H1 (cell line): ENCODE measurements around the gene MID2. TPM values are rescaled to one million over a fixed set of nuclear protein-coding genes. Genes with fewer than 3 reads are reported as not detected.

Source experiments
- CTCF ChIA-PET: fragments of 300-600 bp; sonication (Branson Sonifier 250); formaldehyde crosslinking; loops from one replicate; lab custom pipeline; 2021; ENCODE audit not compliant: partially characterized antibody; lab: Charles Lee
- POLR2A ChIA-PET: fragments of 300-600 bp; sonication (Branson Sonifier 250); formaldehyde crosslinking; loops from one replicate; lab custom pipeline; 2021; ENCODE audit warnings: inconsistent platforms; ENCODE audit not compliant: partially characterized antibody; lab: Charles Lee
- DNase-seq, 2 experiments: peaks; one replicate each; pipeline versions ENCODE4 v3.0.0 to v3.0.0-alpha.2; 2010 to 2022; ENCODE audit warnings: low spot score in 2 of 2, low read depth in 1 of 2, mixed read lengths in 1 of 2
- FAIRE-seq: peaks from 2 replicates; lab custom pipeline; 2011; peaks lifted over from hg19 to GRCh38; lab: Jason Lieb, UNC
- H2AFZ ChIP-seq: 2 replicates; pipeline ENCODE4 v1.8.1; 2012; ENCODE audit warnings: low read length, inconsistent platforms
- H2AK5ac ChIP-seq: 2 replicates; pipeline ENCODE4 v1.6.1; 2013; ENCODE audit warnings: low read depth, low read length
- H2BK120ac ChIP-seq: replicated peaks from 2 replicates; pipeline ENCODE3; 2013; ENCODE audit warnings: low read depth, low read length, inconsistent platforms
- H2BK12ac ChIP-seq: 2 replicates; pipeline ENCODE4 v1.6.1; 2013; ENCODE audit warnings: low read depth, low read length
- H2BK15ac ChIP-seq: 2 replicates; pipeline ENCODE4 v1.6.1; 2013; ENCODE audit warnings: low read length
- H2BK20ac ChIP-seq: 2 replicates; pipeline ENCODE4 v1.6.1; 2013; ENCODE audit warnings: low read length
- H2BK5ac ChIP-seq: 2 replicates; pipeline ENCODE4 v1.6.1; 2013; ENCODE audit warnings: low read depth, low read length
- H3K14ac ChIP-seq: 2 replicates; pipeline ENCODE4 v1.6.1; 2013; ENCODE audit warnings: inconsistent platforms; ENCODE audit not compliant: insufficient read length
- H3K18ac ChIP-seq: 2 replicates; pipeline ENCODE4 v1.6.1; 2013; ENCODE audit warnings: low read length; ENCODE audit errors: extremely low read depth
- H3K23ac ChIP-seq: 2 replicates; pipeline ENCODE4 v1.6.1; 2013; ENCODE audit warnings: inconsistent platforms; ENCODE audit not compliant: insufficient read length
- H3K23me2 ChIP-seq: 2 replicates; pipeline ENCODE4 v1.6.1; 2013; ENCODE audit warnings: low read depth, low read length
- H3K27ac ChIP-seq: 2 replicates; pipeline ENCODE4 v1.6.1; 2011; ENCODE audit warnings: low read depth, low read length, inconsistent platforms
- H3K27me3 ChIP-seq, 4 experiments: replicated peaks in 1 of 4; 1 replicate in 1 of 4; 2 replicates in 3 of 4; pipeline versions ENCODE4 v1.6.1 to v1.8.1; 2011 to 2013; ENCODE audit warnings: low read length in 3 of 4, mild to moderate bottlenecking in 3 of 4, inconsistent platforms in 2 of 4, mixed read lengths in 2 of 4, moderate library complexity in 1 of 4; ENCODE audit not compliant: control insufficient read depth in 3 of 4, insufficient read depth in 3 of 4; ENCODE audit errors: extremely low read depth in 1 of 4
- H3K36me3 ChIP-seq, 4 experiments: 2 replicates each; pipeline versions ENCODE4 v1.6.1 to v1.8.1; 2011 to 2013; ENCODE audit warnings: mild to moderate bottlenecking in 4 of 4, low read length in 3 of 4, moderate library complexity in 2 of 4, control low read depth in 1 of 4, inconsistent platforms in 1 of 4; ENCODE audit not compliant: insufficient read depth in 4 of 4, control insufficient read depth in 2 of 4
- H3K4ac ChIP-seq: replicated peaks from 2 replicates; pipeline ENCODE3; 2013; ENCODE audit warnings: low read length, low read depth, mixed read lengths, inconsistent platforms; ENCODE audit not compliant: insufficient read length
- H3K4me1 ChIP-seq, 4 experiments: replicated peaks in 1 of 4; 1 replicate in 1 of 4; 2 replicates in 3 of 4; pipeline versions ENCODE4 v1.6.1 to v1.8.1; 2011 to 2013; ENCODE audit warnings: low read length in 3 of 4, inconsistent platforms in 2 of 4, mixed read lengths in 1 of 4; ENCODE audit not compliant: insufficient read depth in 4 of 4, control insufficient read depth in 3 of 4
- H3K4me2 ChIP-seq, 2 experiments: 2 replicates each; pipeline versions ENCODE4 v1.6.1 to v1.8.1; 2011 to 2013; ENCODE audit warnings: low read depth in 2 of 2, low read length in 2 of 2, control low read depth in 1 of 2, inconsistent platforms in 1 of 2, mild to moderate bottlenecking in 1 of 2; ENCODE audit not compliant: insufficient read depth in 1 of 2
- H3K4me3 ChIP-seq, 4 experiments: fragments of 200-600, 300-600 bp in 1 of 4; sonication (generic), shearing (Covaris generic), sonication (Bioruptor Twin) in 1 of 4; 2 replicates each; pipeline versions ENCODE4 v1.5.1 to v1.8.1; 2011 to 2016; ENCODE audit warnings: low read length in 4 of 4, low read depth in 3 of 4, control low read depth in 2 of 4, inconsistent platforms in 2 of 4, mild to moderate bottlenecking in 2 of 4, mixed read lengths in 1 of 4, moderate library complexity in 1 of 4; ENCODE audit not compliant: insufficient read depth in 2 of 4; ENCODE audit errors: extremely low read depth in 1 of 4
- H3K56ac ChIP-seq: replicated peaks from 2 replicates; pipeline ENCODE3; 2013; ENCODE audit warnings: low read depth, mild to moderate bottlenecking, mixed read lengths, low read length, inconsistent platforms; ENCODE audit not compliant: insufficient read length
- H3K79me1 ChIP-seq: 2 replicates; pipeline ENCODE4 v1.6.1; 2013; ENCODE audit warnings: low read depth, low read length, control low read depth
- H3K79me2 ChIP-seq, 2 experiments: 2 replicates each; pipeline versions ENCODE4 v1.6.1 to v1.8.1; 2012 to 2013; ENCODE audit warnings: low read length in 2 of 2, mild to moderate bottlenecking in 2 of 2, inconsistent platforms in 1 of 2; ENCODE audit not compliant: insufficient read depth in 2 of 2, control insufficient read depth in 1 of 2
- H3K9ac ChIP-seq, 4 experiments: replicated peaks in 1 of 4; 1 replicate in 1 of 4; 2 replicates in 3 of 4; pipeline versions ENCODE4 v1.6.1 to v1.8.1; 2011 to 2013; ENCODE audit warnings: low read depth in 3 of 4, low read length in 3 of 4, control low read depth in 2 of 4, mild to moderate bottlenecking in 2 of 4, moderate library complexity in 2 of 4, inconsistent platforms in 1 of 4; ENCODE audit errors: extremely low read depth in 1 of 4
- H3K9me3 ChIP-seq, 2 experiments: 2 replicates each; pipeline versions ENCODE4 v1.6.1 to v1.8.1; 2012 to 2013; ENCODE audit warnings: mild to moderate bottlenecking in 2 of 2, moderate library complexity in 2 of 2, control low read depth in 1 of 2, inconsistent platforms in 1 of 2, low read depth in 1 of 2, low read length in 1 of 2, mixed read lengths in 1 of 2; ENCODE audit not compliant: insufficient read depth in 2 of 2
- H4K20me1 ChIP-seq, 2 experiments: replicated peaks in 1 of 2; 2 replicates each; pipeline versions ENCODE3 to v1.8.1; 2011 to 2013; ENCODE audit warnings: inconsistent platforms in 2 of 2, low read length in 2 of 2, mild to moderate bottlenecking in 1 of 2; ENCODE audit not compliant: insufficient read depth in 2 of 2, control insufficient read depth in 1 of 2
- H4K5ac ChIP-seq: 2 replicates; pipeline ENCODE4 v1.6.1; 2013; ENCODE audit warnings: low read length, low read depth, mixed read lengths, inconsistent platforms; ENCODE audit not compliant: insufficient read length
- H4K8ac ChIP-seq: 2 replicates; pipeline ENCODE4 v1.8.0; 2013; ENCODE audit warnings: mild to moderate bottlenecking, moderate library complexity, low read length, inconsistent platforms; ENCODE audit not compliant: insufficient read depth; ENCODE audit errors: extremely low read depth
- H4K91ac ChIP-seq: replicated peaks from 2 replicates; pipeline ENCODE3; 2013; ENCODE audit warnings: low read length, mixed read lengths, inconsistent platforms; ENCODE audit not compliant: insufficient read length
- ATF2 ChIP-seq: IDR thresholded peaks from 2 replicates; pipeline ENCODE4 v1.6.1; 2012; ENCODE audit warnings: low read length, inconsistent platforms
- WGBS, 2 experiments: shearing (Covaris generic) in 1 of 2; methylation state at CpG; one replicate each; pipeline versions ENCODE4 v1.1.6 to v1.1.7; 2013 to 2015; ENCODE audit warnings: low lambda C conversion rate in 2 of 2, mixed read lengths in 2 of 2, inconsistent platforms in 1 of 2, low coverage in 1 of 2, missing lambda C conversion rate in 1 of 2; ENCODE audit not compliant: insufficient replicate concordance in 2 of 2, insufficient coverage in 1 of 2, insufficient read length in 1 of 2; ENCODE audit errors: extremely low coverage in 1 of 2, missing lambda C conversion rate in 1 of 2; 5-methylcytosine and 5-hydroxymethylcytosine counted together
- polyA plus RNA-seq, 7 experiments: library from polyadenylated mRNA; depleted of rRNA in 3 of 7; stranded (reverse) in 5 of 7; unstranded in 2 of 7; fragments of >200 nt in 5 of 7; fragments of 200-250 nt in 2 of 7; gene quantifications; 1 replicate in 5 of 7; 2 replicates in 1 of 7; 4 replicates in 1 of 7; pipeline versions ENCODE4 v1.2.1 to v1.2.3, GENCODE V29; 2011 to 2013; ENCODE audit warnings: missing spikeins in 2 of 7, mixed read lengths in 2 of 7
- total RNA-seq: library from RNA; stranded (reverse); fragmentation: NEBNext Ultra II Directional; extraction: Animal tissue kit (Norgen Biotek cat#: 25700); gene quantifications from 2 replicates; pipeline ENCODE4 v1.2.1, GENCODE V29; 2021
- TF ChIP-seq, protein P1 (sequence below), 3 experiments: IDR thresholded peaks; 1 replicate in 2 of 3; 2 replicates in 1 of 3; pipeline versions ENCODE4 v1.5.1 to v1.6.1; 2011; ENCODE audit warnings: low read length in 3 of 3, mild to moderate bottlenecking in 3 of 3, inconsistent platforms in 2 of 3, low read depth in 1 of 3, moderate library complexity in 1 of 3; ENCODE audit not compliant: insufficient read depth in 1 of 3; ENCODE audit errors: control extremely low read depth in 1 of 3

MID2 gene
- total and polyA plus RNA-seq, 2 of the 8 experiments (the other 6 are each of a cell fraction or from before 2014, with no cell fraction given) = 0.98 to 1.7 TPM

DNA sequence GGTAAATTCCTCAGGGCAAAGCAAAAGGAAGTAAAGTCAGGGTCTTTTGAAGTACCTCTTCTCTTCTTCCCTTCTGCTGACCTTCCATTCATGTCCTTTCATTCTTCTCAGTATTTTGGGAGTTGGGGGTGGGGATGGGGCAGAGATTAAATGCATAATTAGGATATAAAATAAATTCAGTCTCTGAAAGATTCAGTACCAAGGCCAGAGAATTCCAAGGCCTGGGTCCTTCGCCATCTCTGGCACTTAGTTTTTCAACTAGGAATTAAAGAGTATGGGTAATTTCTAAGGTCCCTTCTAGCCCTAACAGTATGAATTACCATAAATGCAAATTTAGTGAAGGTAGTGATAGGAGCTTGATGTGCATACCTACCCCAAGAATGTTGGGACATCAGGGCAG, 108.6 kb downstream of the MID2 start:
- 86% methylated on average over 1 of the region's 1 CpG; no CpG with 5 or more reads in 1 of the 2 experiments for WGBS, 2 experiments
- Histone ChIP-seq H4K91ac (no peak overlapping the region), H3K4me2 (no peak overlapping the region), H3K23me2 (peaks cover 6% of the 10 kb centered on the region; the same call in 1 of the 2 replicates), H3K4me1 (peaks cover 0 to 7% (median 0%) of the 10 kb centered on the region in 4 experiments; a peak in 2 of 7 replicates), H2AFZ (no peak overlapping the region), H3K14ac (no peak overlapping the region), H3K9me3 (no peaks in the 10 kb centered on the region), H4K5ac (no peak overlapping the region), H2BK15ac (no peak overlapping the region), H3K36me3 (peaks cover 0 to 5% (median 1%) of the 10 kb centered on the region in 4 experiments; a peak in 2 of 8 replicates), H2BK5ac (no peak overlapping the region), H3K79me2 (no peaks in the 10 kb centered on the region; a peak in 1 of 4 replicates), H3K4ac (no peak overlapping the region), H2BK12ac (no peak overlapping the region), H3K23ac (no peak overlapping the region), H3K27ac (no peak overlapping the region), H4K20me1 (no peaks in the 10 kb centered on the region), H3K79me1 (no peaks in the 10 kb centered on the region), H3K4me3 (no peak overlapping the region), H3K56ac (no peak overlapping the region), H3K18ac (no peak overlapping the region), H2AK5ac (no peak overlapping the region), H3K27me3 (no peaks in the 10 kb centered on the region), H4K8ac (no peak overlapping the region), H2BK120ac (no peak overlapping the region), H2BK20ac (no peak overlapping the region), H3K9ac (no peak overlapping the region)
- ChIA-PET POLR2A (no interaction called here), CTCF (interaction anchor here (1.7 kb wide), 1 partner anchor 45 kb away, joined by 7 read pairs; no protein-coding TSS in a partner anchor)
- no peak for DNase-seq
- no peak for FAIRE-seq
- TF ChIP-seq, protein P1, sequence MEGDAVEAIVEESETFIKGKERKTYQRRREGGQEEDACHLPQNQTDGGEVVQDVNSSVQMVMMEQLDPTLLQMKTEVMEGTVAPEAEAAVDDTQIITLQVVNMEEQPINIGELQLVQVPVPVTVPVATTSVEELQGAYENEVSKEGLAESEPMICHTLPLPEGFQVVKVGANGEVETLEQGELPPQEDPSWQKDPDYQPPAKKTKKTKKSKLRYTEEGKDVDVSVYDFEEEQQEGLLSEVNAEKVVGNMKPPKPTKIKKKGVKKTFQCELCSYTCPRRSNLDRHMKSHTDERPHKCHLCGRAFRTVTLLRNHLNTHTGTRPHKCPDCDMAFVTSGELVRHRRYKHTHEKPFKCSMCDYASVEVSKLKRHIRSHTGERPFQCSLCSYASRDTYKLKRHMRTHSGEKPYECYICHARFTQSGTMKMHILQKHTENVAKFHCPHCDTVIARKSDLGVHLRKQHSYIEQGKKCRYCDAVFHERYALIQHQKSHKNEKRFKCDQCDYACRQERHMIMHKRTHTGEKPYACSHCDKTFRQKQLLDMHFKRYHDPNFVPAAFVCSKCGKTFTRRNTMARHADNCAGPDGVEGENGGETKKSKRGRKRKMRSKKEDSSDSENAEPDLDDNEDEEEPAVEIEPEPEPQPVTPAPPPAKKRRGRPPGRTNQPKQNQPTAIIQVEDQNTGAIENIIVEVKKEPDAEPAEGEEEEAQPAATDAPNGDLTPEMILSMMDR (IDR thresholded peaks at IDR 0.05; ENCODE audit: control extremely low read depth in 1 of 3, insufficient read depth in 1 of 3, low read depth in 1 of 3, low read length in 3 of 3) = no peak
- TF ChIP-seq ATF2 = no peak
